HepG2 (cell line): ENCODE results near the gene FMR1. TPM values are rescaled to one million over a fixed set of nuclear protein-coding genes. Genes with fewer than 3 reads are reported as not detected.

Source experiments
- ATF5 ChIP-seq: sonication (generic); formaldehyde crosslinking; IDR thresholded peaks from 2 replicates; pipeline ENCODE4 v1.4.0; 2020; ENCODE audit warnings: mild to moderate bottlenecking, low read depth, missing genetic modification reagents
- HIVEP1 ChIP-seq: sonication (generic); formaldehyde crosslinking; IDR thresholded peaks from 2 replicates; pipeline ENCODE4 v1.4.0; 2020; ENCODE audit warnings: mild to moderate bottlenecking, missing genetic modification reagents
- MAFG ChIP-seq: sonication (generic); formaldehyde crosslinking; IDR thresholded peaks from 2 replicates; pipeline ENCODE4 v1.5.1; 2020; ENCODE audit warnings: mild to moderate bottlenecking, missing genetic modification reagents
- NFIB ChIP-seq: sonication (generic); formaldehyde crosslinking; IDR thresholded peaks from 2 replicates; pipeline ENCODE4 v1.9.0; 2021; ENCODE audit warnings: missing genetic modification reagents, mild to moderate bottlenecking, borderline replicate concordance
- ZBTB1 ChIP-seq: sonication (generic); formaldehyde crosslinking; IDR thresholded peaks from 2 replicates; pipeline ENCODE4 v1.4.0; 2020; ENCODE audit warnings: missing genetic modification reagents, borderline replicate concordance
- ZNF331 ChIP-seq: sonication (generic); formaldehyde crosslinking; IDR thresholded peaks from 2 replicates; pipeline ENCODE4 v1.4.0; 2020; ENCODE audit warnings: missing genetic modification reagents
- ZNF644 ChIP-seq: IDR thresholded peaks from 2 replicates; pipeline ENCODE4 v1.6.1; 2016; ENCODE audit warnings: low read depth
- ZNF766 ChIP-seq: sonication (generic); formaldehyde crosslinking; IDR thresholded peaks from 2 replicates; pipeline ENCODE4 v1.5.0; 2020; ENCODE audit warnings: missing genetic modification reagents, borderline replicate concordance
- ZNF839 ChIP-seq: sonication (generic); formaldehyde crosslinking; IDR thresholded peaks from 2 replicates; pipeline ENCODE4 v1.4.0; 2020; ENCODE audit warnings: missing genetic modification reagents, mild to moderate bottlenecking, borderline replicate concordance
- ZSCAN25 ChIP-seq: sonication (generic); formaldehyde crosslinking; IDR thresholded peaks from 2 replicates; pipeline ENCODE4 v1.8.0; 2022; ENCODE audit warnings: mild to moderate bottlenecking, missing genetic modification reagents
- polyA plus RNA-seq, 8 experiments: library from polyadenylated mRNA; depleted of rRNA in 3 of 8; stranded (reverse) in 7 of 8; unstranded in 1 of 8; fragments of >200 nt; fragmentation: Illumina TruSeq in 4 of 8; extraction: Trizol in 4 of 8; gene quantifications; 2 replicates each; pipeline versions ENCODE4 v1.2.1 to v1.2.3, GENCODE V29; 2011 to 2016; ENCODE audit warnings: low read depth in 4 of 8, missing spikeins in 1 of 8, mixed read lengths in 1 of 8; ENCODE audit not compliant: insufficient read depth in 1 of 8
- total RNA-seq, 5 experiments: library from RNA; depleted of rRNA; stranded (reverse); fragments of >200 nt; fragmentation: Illumina TruSeq; extraction: Trizol; gene quantifications; 2 replicates each; pipeline ENCODE4 v1.2.3, GENCODE V29; 2016; ENCODE audit warnings: low read depth in 1 of 5
- TF ChIP-seq, protein P1 (sequence below): IDR thresholded peaks from 2 replicates; pipeline ENCODE4 v1.6.1; 2012; ENCODE audit warnings: low read length, improper control_type of control experiment

FMR1 gene
- total and polyA plus RNA-seq, 2 of the 13 experiments (the other 11 are each of a cell fraction or from before 2014, with no cell fraction given) = 27.8 to 49.6 TPM

DNA sequence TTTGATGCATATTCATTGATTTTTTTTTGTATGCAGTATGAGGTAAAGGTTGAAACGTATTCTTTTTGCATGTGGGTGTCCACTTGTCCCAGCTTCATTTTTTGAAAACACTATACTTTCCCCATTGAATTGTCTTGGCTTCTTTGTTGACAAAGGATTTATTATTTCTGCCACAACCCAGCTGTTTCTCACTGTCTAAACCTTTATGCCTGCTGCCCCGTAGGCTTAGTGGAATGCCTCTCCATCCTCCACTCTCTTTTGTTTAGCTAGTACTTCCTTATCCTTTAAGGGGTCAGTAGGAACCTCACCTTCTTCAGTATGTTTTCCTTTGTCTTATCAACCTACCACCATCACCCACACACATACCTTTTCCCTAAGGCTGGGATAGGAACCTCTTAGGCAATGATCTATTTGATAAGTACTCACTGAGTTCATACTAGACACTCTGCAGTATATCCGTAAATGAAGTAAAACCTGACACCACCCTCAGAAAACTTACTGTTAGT is 8.5 kb downstream of the FMR1 start (continued):
- TF ChIP-seq ZNF644 (CRISPR knock-in tag) (no peak), MAFG (CRISPR knock-in tag) (no peak), ZNF839 (CRISPR knock-in tag) (no peak), ATF5 (CRISPR knock-in tag) (no peak), NFIB (CRISPR knock-in tag) (no peak), HIVEP1 (CRISPR knock-in tag) (no peak), ZSCAN25 (CRISPR knock-in tag) (no peak), ZNF766 (no peak), ZNF331 (CRISPR knock-in tag) (no peak), ZBTB1 (CRISPR knock-in tag) (no peak)
- TF ChIP-seq, protein P1, sequence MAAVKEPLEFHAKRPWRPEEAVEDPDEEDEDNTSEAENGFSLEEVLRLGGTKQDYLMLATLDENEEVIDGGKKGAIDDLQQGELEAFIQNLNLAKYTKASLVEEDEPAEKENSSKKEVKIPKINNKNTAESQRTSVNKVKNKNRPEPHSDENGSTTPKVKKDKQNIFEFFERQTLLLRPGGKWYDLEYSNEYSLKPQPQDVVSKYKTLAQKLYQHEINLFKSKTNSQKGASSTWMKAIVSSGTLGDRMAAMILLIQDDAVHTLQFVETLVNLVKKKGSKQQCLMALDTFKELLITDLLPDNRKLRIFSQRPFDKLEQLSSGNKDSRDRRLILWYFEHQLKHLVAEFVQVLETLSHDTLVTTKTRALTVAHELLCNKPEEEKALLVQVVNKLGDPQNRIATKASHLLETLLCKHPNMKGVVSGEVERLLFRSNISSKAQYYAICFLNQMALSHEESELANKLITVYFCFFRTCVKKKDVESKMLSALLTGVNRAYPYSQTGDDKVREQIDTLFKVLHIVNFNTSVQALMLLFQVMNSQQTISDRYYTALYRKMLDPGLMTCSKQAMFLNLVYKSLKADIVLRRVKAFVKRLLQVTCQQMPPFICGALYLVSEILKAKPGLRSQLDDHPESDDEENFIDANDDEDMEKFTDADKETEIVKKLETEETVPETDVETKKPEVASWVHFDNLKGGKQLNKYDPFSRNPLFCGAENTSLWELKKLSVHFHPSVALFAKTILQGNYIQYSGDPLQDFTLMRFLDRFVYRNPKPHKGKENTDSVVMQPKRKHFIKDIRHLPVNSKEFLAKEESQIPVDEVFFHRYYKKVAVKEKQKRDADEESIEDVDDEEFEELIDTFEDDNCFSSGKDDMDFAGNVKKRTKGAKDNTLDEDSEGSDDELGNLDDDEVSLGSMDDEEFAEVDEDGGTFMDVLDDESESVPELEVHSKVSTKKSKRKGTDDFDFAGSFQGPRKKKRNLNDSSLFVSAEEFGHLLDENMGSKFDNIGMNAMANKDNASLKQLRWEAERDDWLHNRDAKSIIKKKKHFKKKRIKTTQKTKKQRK = no peak
